Lung (tissue), 13 donors: ENCODE results near the gene GPR137. TPM values are rescaled to one million over a fixed set of nuclear protein-coding genes. Genes with fewer than 3 reads are reported as not detected.

Experiments
- ATAC-seq: fragments of 200-7000 bp; cut with Tn5 transposase; one replicate; pipeline ENCODE4 v1.9.1; 2020; ENCODE audit warnings: moderate number of reproducible peaks; ENCODE audit not compliant: insufficient read depth, low FRiP score
- DNase-seq, 3 donors: peaks; one replicate each; pipeline ENCODE4 v3.0.0-alpha.2; 2013 to 2017
- H3K27ac ChIP-seq, 2 donors: one replicate each; pipeline ENCODE4 v1.5.1; 2013; ENCODE audit warnings: mild to moderate bottlenecking in 2 of 2, moderate library complexity in 2 of 2, control low read depth in 1 of 2, inconsistent platforms in 1 of 2, low read depth in 1 of 2, low read length in 1 of 2
- H3K27me3 ChIP-seq, 3 donors: one replicate each; pipeline ENCODE4 v1.5.1; 2013; ENCODE audit warnings: low read length in 2 of 3; ENCODE audit not compliant: control insufficient read depth in 3 of 3, insufficient read depth in 3 of 3
- H3K36me3 ChIP-seq, 4 donors: one replicate each; pipeline ENCODE4 v1.5.1; 2013; ENCODE audit warnings: low read length in 4 of 4, mild to moderate bottlenecking in 1 of 4, moderate library complexity in 1 of 4; ENCODE audit not compliant: control insufficient read depth in 4 of 4, insufficient read depth in 4 of 4
- H3K4me1 ChIP-seq, 5 donors: one replicate each; pipeline ENCODE4 v1.5.1; 2013; ENCODE audit warnings: low read length in 5 of 5, mild to moderate bottlenecking in 2 of 5, moderate library complexity in 1 of 5; ENCODE audit not compliant: control insufficient read depth in 5 of 5, insufficient read depth in 5 of 5
- H3K4me3 ChIP-seq: one replicate; pipeline ENCODE4 v1.5.1; 2013; ENCODE audit warnings: mild to moderate bottlenecking, control low read depth, moderate library complexity
- H3K9ac ChIP-seq, 2 donors: one replicate each; pipeline ENCODE4 v1.5.1; 2013; ENCODE audit warnings: low read length in 2 of 2, control low read depth in 1 of 2; ENCODE audit not compliant: insufficient read depth in 1 of 2
- H3K9me3 ChIP-seq, 4 donors: one replicate each; pipeline ENCODE4 v1.5.1; 2013; ENCODE audit warnings: low read length in 3 of 4, mild to moderate bottlenecking in 1 of 4, moderate library complexity in 1 of 4; ENCODE audit not compliant: control insufficient read depth in 4 of 4, insufficient read depth in 3 of 4
- WGBS, 2 donors: extraction: QIAGEN DNeasy Blood & Tissue Kit; methylation state at CpG; one replicate each; pipeline ENCODE4 v1.1.7; 2013; 5-methylcytosine and 5-hydroxymethylcytosine counted together
- polyA plus RNA-seq, 2 donors: library from polyadenylated mRNA; stranded (reverse); fragments of 200-250 nt; gene quantifications; one replicate each; pipeline ENCODE4 v1.2.1, GENCODE V29; 2013
- small RNA-seq: library from RNA; depleted of rRNA; stranded (forward); fragments of <200 nt; gene quantifications from one replicate; pipeline ENCODE3, GENCODE V24; 2014; ENCODE audit warnings: low replicate concordance
- total RNA-seq, 2 donors: library from RNA; depleted of rRNA in 1 of 2; stranded (reverse); fragments of >200 nt in 1 of 2; gene quantifications; one replicate each; pipeline ENCODE4 v1.2.1, GENCODE V29; 2014 to 2021
- TF ChIP-seq, protein P1 (sequence below): IDR thresholded peaks from 2 replicates; pipeline ENCODE4 v1.5.1; 2012; ENCODE audit warnings: mild to moderate bottlenecking; ENCODE audit errors: control extremely low read depth, extremely low read depth
- donor health status: control.
- donor health status: control.
- donor health status: Bipolar disorder and iron deficiency.
- donor health status: healthy.
- donor health status: DM: yes; HTN: yes; CAD: no.

Gene GPR137
- total and polyA plus RNA-seq, 4 donors, result 14.5 to 59.1 (median 27.5) TPM

DNA sequence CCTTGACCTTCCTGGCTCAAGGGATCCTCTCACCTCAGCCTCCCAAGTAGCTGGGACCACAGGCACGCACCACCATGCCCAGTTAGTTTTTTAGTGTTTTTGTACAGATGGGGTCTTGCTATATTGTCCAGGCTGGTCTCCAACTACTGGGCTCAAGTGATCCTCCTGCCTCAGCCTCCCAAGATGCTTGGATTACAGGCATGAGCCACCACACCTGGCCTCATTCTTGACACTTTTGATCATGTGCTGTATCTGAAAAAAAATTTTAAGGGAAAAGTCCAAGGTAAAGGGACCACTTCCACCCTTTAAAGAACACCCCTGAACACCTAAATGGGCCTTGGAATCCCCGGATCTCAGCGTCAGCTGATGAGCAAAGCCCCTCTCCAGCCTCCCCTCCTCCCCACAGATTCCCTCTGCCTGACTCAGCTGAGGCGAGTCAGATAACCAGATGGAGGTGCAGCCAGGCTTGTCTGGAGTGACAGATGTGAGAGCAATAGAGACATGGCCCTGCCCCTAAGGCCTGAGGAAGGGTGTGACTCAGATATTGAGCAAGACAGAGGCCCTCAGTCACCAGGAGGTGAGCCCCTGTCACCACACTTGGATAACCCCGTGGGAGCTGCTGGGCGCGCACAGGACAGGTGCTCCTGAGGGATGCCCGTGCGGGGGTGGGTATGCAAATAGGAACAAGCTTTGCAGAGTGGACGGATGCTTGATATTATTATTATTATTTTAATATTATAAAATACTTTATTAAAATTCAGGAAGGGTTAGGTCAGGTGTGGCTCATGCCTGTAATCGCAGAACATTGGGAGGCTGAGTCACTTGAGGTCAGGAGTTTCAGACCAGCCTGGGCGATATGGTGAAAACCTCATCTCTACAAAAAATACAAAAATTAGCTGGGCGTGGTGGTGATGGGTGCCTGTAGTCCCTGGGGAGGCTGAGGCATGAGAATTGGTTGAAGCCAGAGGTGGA is 49.4 kb downstream of the GPR137 start:
- H3K36me3 ChIP-seq, result no peaks in the 10 kb centered on the region
- whole genome bisulfite sequencing, 2 donors, result 51 to 55% methylated on average over 13 of the region's 13 CpGs
- no peaks in the 10 kb centered on the region for H3K27me3 ChIP-seq
- peaks cover 0 to 4% (median 0%) of the 10 kb centered on the region in 5 donors for H3K4me1 ChIP-seq
- no peak overlapping the region for H3K4me3 ChIP-seq
- peak overlapping the region in 1 of 2 donors; percentile 70 for H3K27ac ChIP-seq
- DNase-seq, result no peak
- H3K9ac ChIP-seq, result no peak overlapping the region
- no peaks in the 10 kb centered on the region for H3K9me3 ChIP-seq
- TF ChIP-seq, protein P1, sequence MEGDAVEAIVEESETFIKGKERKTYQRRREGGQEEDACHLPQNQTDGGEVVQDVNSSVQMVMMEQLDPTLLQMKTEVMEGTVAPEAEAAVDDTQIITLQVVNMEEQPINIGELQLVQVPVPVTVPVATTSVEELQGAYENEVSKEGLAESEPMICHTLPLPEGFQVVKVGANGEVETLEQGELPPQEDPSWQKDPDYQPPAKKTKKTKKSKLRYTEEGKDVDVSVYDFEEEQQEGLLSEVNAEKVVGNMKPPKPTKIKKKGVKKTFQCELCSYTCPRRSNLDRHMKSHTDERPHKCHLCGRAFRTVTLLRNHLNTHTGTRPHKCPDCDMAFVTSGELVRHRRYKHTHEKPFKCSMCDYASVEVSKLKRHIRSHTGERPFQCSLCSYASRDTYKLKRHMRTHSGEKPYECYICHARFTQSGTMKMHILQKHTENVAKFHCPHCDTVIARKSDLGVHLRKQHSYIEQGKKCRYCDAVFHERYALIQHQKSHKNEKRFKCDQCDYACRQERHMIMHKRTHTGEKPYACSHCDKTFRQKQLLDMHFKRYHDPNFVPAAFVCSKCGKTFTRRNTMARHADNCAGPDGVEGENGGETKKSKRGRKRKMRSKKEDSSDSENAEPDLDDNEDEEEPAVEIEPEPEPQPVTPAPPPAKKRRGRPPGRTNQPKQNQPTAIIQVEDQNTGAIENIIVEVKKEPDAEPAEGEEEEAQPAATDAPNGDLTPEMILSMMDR, result no peak
- ATAC-seq, result peak; percentile 64

DNA sequence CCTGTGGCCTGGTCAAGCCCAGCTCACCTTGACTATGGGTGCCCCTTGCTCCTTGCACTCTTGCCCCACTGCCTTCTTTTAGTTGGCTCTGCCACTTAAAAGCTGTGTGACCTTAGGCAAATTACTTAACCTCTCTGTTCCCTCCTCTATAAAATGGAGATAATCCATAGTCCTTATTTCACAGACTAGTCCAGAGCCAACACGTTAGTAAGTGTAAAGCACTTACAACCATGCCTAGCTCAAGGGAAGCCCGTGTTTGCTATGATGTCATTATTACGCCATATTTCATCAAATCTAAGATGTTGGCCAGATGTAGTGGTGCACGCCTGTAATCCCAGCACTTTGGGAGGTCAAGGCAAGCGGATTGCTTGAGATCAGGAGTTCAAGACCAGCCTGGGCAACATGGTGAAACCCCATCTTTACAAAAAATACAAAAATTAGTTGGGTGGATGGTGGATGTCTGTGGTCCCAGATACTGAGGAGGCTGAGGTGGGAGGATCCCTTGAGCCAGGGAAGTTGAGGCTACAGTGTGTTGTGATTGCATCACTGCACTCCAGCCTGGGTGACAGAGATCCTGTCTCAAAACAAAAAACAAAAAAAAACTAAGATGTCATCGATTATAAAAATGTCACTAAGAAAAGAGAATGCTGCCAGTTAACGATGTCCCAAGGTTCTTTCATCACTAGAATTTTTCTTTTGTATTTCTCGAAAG is 52.0 kb downstream of the GPR137 start:
- WGBS, 2 donors, result 68 to 71% methylated on average over 8 of the region's 8 CpGs
- no peaks in the 10 kb centered on the region for H3K36me3 ChIP-seq
- TF ChIP-seq, protein P1, result no peak

DNA sequence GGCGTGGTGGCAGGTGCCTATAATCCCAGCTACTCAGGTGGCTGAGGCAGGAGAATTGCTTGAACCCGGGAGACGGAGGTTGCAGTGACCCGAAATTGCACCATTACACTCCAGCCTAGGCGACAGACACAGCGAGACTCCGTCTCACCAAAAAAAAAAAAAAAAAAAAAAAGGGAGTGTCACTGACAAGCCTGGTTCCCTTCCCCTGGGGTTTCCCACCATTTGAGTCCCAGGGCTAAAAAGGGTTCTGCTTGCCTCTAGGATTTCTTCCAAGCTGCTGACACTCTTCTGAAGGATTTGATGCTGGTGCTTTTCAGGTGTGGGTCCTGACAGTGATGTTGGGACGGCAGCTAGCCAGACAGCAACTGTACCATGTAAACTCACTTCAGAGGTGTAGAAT is 53.1 kb downstream of the GPR137 start:
- Histone ChIP-seq H3K4me1 (peaks cover 0 to 14% (median 7%) of the 10 kb centered on the region in 5 donors), H3K9ac (no peak overlapping the region), H3K4me3 (no peak overlapping the region), H3K9me3 (no peaks in the 10 kb centered on the region), H3K36me3 (no peaks in the 10 kb centered on the region), H3K27me3 (peaks cover 0 to 13% (median 0%) of the 10 kb centered on the region in 3 donors), H3K27ac (peak overlapping the region in 1 of 2 donors; percentile 34)
- WGBS, 2 donors, result 66 to 79% methylated on average over 8 of the region's 8 CpGs
- no peak for DNase-seq
- ATAC-seq, result no peak
- TF ChIP-seq, protein P1, result no peak

More for the DNA sequence above, 52.0 kb downstream of the GPR137 start:
- ATAC-seq, result no peak
- Histone ChIP-seq H3K9me3 (no peaks in the 10 kb centered on the region), H3K27me3 (peaks cover 0 to 10% (median 0%) of the 10 kb centered on the region in 3 donors), H3K9ac (no peak overlapping the region), H3K27ac (no peak overlapping the region), H3K4me1 (peaks cover 0 to 12% (median 7%) of the 10 kb centered on the region in 5 donors), H3K4me3 (no peak overlapping the region)
- DNase-seq, result no peak

Small RNAs within 50 kb of the gene (small RNA-seq; reads per million reads assigned to genes)
- gene RF00019, result not detected

Other genes with a start within 250 kb of the GPR137 start
- gene FLRT1, start 249.9 kb upstream of the GPR137 start, total RNA-seq, result under 1 TPM; 0.18 to 0.34 TPM
- under 1 TPM; 0.02 to 0.06 TPM for gene FLRT1, start 249.9 kb upstream of the GPR137 start, polyA plus RNA-seq
- gene MACROD1, start 119.7 kb upstream of the GPR137 start, total RNA-seq, result 10 to 100 TPM; 13.6 to 24.5 TPM
- gene MACROD1, start 119.7 kb upstream of the GPR137 start, polyA plus RNA-seq, result 10 to 100 TPM in 1 of 2 donors, 1 to 10 TPM in 1; 9.9 to 70.0 TPM
- 100 to 1,000 TPM; 107 to 122 TPM for gene STIP1, start 99.7 kb upstream of the GPR137 start, total RNA-seq
- gene STIP1, start 99.7 kb upstream of the GPR137 start, polyA plus RNA-seq, result 10 to 100 TPM; 75.9 to 82.1 TPM
- 100 to 1,000 TPM in 1 of 2 donors, 10 to 100 TPM in 1; 17.4 to 102 TPM for gene FERMT3, start 79.1 kb upstream of the GPR137 start, total RNA-seq
- 100 to 1,000 TPM in 1 of 2 donors, 10 to 100 TPM in 1; 67.3 to 182 TPM for gene FERMT3, start 79.1 kb upstream of the GPR137 start, polyA plus RNA-seq
- gene TRPT1, start 59.7 kb upstream of the GPR137 start, total RNA-seq, result 10 to 100 TPM; 18.3 to 34.0 TPM
- 10 to 100 TPM; 34.6 to 62.5 TPM for gene TRPT1, start 59.7 kb upstream of the GPR137 start, polyA plus RNA-seq
- gene NUDT22, start 59.6 kb upstream of the GPR137 start, total RNA-seq, result 10 to 100 TPM; 23.7 to 90.2 TPM
- gene NUDT22, start 59.6 kb upstream of the GPR137 start, polyA plus RNA-seq, result 10 to 100 TPM; 62.0 to 67.8 TPM
- 10 to 100 TPM; 22.7 to 34.1 TPM for gene DNAJC4, start 55.3 kb upstream of the GPR137 start, total RNA-seq
- gene DNAJC4, start 55.3 kb upstream of the GPR137 start, polyA plus RNA-seq, result 10 to 100 TPM; 34.6 to 58.4 TPM
- 100 to 1,000 TPM in 1 of 2 donors, 10 to 100 TPM in 1; 37.8 to 124 TPM for gene VEGFB, start 51.3 kb upstream of the GPR137 start, total RNA-seq
- gene VEGFB, start 51.3 kb upstream of the GPR137 start, polyA plus RNA-seq, result 100 to 1,000 TPM in 1 of 2 donors, 10 to 100 TPM in 1; 43.7 to 115 TPM
- 10 to 100 TPM; 65.2 to 93.0 TPM for gene FKBP2, start 44.8 kb upstream of the GPR137 start, total RNA-seq
- 100 to 1,000 TPM; 207 to 397 TPM for gene FKBP2, start 44.8 kb upstream of the GPR137 start, polyA plus RNA-seq
- gene PPP1R14B, start 38.9 kb upstream of the GPR137 start, total RNA-seq, result 100 to 1,000 TPM in 1 of 2 donors, 10 to 100 TPM in 1; 28.2 to 185 TPM
- gene PPP1R14B, start 38.9 kb upstream of the GPR137 start, polyA plus RNA-seq, result 100 to 1,000 TPM; 119 to 241 TPM
- gene PLCB3, start 34.3 kb upstream of the GPR137 start, total RNA-seq, result 10 to 100 TPM; 18.2 to 32.0 TPM
- 10 to 100 TPM; 15.0 to 17.1 TPM for gene PLCB3, start 34.3 kb upstream of the GPR137 start, polyA plus RNA-seq
- 10 to 100 TPM; 69.5 to 74.1 TPM for gene BAD, start 1.2 kb upstream of the GPR137 start, total RNA-seq
- gene BAD, start 1.2 kb upstream of the GPR137 start, polyA plus RNA-seq, result 100 to 1,000 TPM in 1 of 2 donors, 10 to 100 TPM in 1; 77.0 to 127 TPM
- gene KCNK4, start 5.5 kb downstream of the GPR137 start, total RNA-seq, result not detected
- gene KCNK4, start 5.5 kb downstream of the GPR137 start, polyA plus RNA-seq, result under 1 TPM in 1 of 2 donors, not detected in 1; 0.09 TPM
- under 1 TPM in 1 of 2 donors, not detected in 1; 0.67 TPM for gene CATSPERZ, start 14.5 kb downstream of the GPR137 start, total RNA-seq
- gene CATSPERZ, start 14.5 kb downstream of the GPR137 start, polyA plus RNA-seq, result under 1 TPM; 0.31 to 0.98 TPM
- 10 to 100 TPM; 10.8 to 78.3 TPM for gene ESRRA, start 19.7 kb downstream of the GPR137 start, total RNA-seq
- gene ESRRA, start 19.7 kb downstream of the GPR137 start, polyA plus RNA-seq, result 10 to 100 TPM; 67.7 to 88.4 TPM
- 100 to 1,000 TPM; 154 to 173 TPM for gene TRMT112, start 31.7 kb downstream of the GPR137 start, total RNA-seq
- 100 to 1,000 TPM; 237 to 484 TPM for gene TRMT112, start 31.7 kb downstream of the GPR137 start, polyA plus RNA-seq
- 100 to 1,000 TPM; 165 to 306 TPM for gene PRDX5, start 32.3 kb downstream of the GPR137 start, total RNA-seq
- 100 to 1,000 TPM; 443 to 777 TPM for gene PRDX5, start 32.3 kb downstream of the GPR137 start, polyA plus RNA-seq
- 10 to 100 TPM; 13.6 to 32.7 TPM for gene CCDC88B, start 54.4 kb downstream of the GPR137 start, total RNA-seq
- 10 to 100 TPM; 54.2 to 56.8 TPM for gene CCDC88B, start 54.4 kb downstream of the GPR137 start, polyA plus RNA-seq
- 10 to 100 TPM; 25.3 to 53.8 TPM for gene RPS6KA4, start 73.3 kb downstream of the GPR137 start, total RNA-seq
- 10 to 100 TPM; 30.0 to 40.9 TPM for gene RPS6KA4, start 73.3 kb downstream of the GPR137 start, polyA plus RNA-seq